Colon (tissue), 2 donors: Measurements from ENCODE around the gene PIP5K1C.

Source experiments
- FAIRE-seq: peaks from 2 replicates; lab custom pipeline; 2012; peaks lifted over from hg19 to GRCh38; lab: Jason Lieb, UNC
- donor health status: control.
- donor health status: control.

PIP5K1C gene

DNA sequence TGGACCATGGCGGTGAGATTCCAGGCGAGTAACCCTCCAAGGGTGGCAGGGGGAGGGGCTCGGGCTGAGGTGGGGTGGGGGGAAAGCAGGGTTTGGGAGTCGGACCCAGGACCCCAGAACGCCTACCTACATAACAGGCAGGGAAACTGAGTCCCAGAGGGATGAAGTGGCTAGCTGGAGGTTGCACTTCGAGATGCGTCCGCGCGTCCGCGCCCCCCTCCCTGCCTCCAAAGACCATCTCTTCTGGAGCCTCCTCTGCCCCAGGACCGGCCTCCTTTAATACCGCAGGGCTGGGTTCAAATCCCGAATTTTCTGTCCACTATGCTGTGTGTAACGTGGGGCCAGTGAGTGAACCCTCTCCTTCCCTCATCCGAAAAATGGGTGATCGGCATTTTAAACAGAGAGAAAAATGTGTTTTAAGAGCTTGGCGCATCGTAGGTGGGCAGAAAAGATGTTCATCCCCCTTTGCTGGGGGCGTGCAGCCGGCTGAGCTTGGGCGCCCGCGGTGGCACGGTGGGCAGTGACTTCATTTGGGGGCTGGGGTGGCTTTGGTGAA, 21.7 kb upstream of the PIP5K1C start:
- no peak for FAIRE-seq

DNA sequence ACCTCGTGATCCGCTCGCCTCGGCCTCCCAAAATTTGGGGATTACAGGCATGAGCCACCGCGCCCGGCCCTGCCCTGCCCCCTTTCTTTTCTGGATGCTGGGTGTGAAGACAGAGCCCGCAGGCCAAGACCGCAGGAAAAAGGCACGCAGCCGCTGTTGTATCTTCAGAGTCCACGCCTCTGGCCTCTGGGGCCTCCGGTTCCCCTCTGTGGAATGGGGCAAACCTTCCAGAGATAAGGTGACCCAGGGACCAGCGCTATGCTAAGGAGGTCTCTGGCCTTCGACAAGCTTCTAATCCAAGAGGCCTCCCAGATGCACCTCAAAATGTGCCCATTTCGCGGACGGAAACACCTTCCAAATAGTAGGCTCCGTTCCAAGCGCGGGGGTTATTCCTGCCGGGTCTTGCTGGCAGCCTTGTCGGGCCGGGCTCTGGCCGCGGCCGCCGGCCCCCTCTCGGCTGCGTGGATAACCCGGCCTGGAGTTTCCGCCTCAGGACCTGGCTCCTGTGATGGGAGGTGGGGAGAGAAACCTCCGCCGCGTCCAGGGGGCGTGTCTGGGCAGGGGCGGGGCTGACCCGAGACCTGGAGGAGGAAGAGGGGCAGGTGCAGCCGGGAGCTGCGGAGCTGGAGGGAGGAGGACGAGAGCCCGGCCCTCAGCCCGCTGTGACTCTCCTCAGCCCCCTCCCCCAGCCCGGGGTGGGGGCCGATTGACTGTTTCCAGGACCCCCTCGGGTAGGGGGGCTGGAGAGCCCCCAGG, 21.0 kb upstream of the PIP5K1C start:
- FAIRE-seq = no peak

DNA sequence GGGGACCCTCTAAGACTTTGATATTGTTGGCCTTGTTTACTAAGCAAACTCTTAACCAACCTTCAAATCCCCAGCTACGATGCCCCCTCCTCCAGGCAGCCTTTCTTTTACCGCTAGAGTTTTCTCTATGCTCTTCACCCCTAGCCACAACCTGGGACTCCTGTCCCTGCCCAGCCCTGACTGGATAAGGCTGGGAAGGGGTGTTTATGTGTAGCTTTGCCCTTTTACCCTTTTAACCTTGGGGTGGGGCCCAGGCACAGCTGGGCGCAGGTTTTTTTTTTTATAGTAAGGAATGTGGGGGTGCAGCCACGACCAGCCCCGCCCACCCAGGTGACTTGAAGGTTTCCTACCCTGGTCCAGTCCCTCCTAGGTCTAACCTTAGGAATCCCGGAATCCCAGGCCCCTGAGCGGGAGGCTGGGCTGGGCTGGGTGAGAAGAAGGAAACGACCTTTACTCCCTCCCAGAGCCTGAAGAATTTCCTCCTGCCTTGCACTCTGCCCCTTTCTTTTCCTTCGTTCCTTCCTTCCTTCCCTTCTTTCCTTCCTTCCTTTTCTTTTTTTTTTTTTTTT, 20.2 kb upstream of the PIP5K1C start:
- no peak for FAIRE-seq

DNA sequence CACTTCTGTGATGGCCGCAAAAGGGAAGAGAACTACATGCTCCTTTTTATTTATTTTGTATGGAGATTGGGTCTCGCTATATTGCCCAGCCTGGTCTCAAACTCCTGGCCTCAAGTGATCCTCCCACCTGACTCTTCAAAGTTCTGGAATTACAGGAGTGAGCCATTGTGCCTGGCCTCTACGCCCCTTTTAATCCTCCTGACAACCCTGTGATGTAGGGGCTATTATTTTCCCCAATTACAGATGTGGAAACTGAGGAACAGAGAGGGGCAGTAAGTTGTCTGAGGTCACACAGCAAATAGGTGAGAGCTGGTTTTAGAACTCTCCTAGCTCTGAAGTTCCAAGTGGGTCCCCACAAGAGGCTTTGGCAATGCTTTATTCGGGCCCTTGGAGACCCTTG, 19.6 kb upstream of the PIP5K1C start:
- no peak for FAIRE-seq

DNA sequence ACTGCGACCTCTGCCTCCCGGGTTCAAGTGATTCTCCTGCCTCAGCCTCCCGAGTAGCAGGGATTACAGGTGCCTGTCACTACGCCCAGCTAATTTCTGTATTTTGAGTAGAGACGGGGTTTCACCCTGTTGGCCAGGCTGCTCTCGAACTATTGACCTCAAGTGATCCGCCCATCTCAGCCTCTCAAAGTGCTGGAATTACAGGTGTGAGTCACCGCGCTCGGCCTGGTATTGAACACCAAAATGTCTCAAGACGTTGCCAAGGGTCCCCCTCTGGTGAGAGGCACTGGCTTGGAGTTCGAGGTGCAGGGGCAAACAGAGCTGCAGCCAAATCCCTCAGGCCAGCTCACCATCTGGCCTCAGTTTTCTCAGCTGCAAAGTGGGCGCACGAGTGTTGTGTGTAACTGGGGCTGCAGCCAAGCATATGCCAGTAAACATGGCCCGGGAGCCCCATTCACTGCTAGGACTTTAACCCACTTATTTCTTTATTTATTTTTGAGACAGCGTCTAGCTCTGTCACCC, 15.9 kb upstream of the PIP5K1C start:
- no peak for FAIRE-seq

DNA sequence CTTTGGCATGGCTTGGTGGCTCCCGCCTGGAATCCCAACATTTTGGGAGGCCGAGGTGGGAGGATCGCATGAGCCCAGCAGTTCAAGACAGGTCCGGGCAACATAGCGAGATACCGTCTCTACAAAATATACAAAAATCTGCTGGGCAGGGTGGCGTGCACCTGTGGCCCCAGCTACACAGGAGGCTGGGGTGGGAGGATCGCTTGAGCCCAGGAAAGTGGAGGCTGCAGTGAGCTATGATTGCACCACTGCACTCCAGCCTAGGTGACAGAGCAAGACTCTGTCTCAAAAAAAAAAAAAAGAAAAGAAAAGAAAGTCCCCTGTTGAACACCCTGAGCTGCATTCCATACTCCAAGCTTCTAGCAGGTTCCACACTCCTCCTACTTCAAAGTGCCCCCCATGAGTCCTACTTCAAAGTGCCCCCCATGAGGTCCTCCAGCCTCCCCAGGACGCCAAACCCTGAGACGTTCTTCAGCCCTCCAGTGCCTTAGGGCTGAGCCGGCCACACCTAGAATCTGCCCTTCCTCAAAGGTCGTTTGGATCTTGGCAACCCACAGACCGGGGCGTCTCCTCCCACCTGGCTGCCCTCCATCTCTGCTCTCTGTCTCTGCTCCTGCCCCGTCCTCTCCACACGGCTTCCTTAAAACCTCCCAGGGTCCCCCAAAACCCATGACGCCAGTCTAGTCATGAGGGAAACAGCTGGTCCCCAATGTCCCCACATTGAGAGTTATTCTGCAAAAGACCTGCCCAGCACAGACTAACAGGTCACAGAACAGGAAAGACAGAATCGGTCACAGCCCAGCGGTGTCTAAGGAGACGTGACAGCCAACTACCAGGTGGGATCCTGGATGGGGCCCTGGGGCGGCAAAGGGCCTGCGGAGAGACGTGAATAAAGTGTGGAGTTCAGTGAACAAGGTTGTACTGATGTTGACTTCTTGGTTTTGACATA, 12.7 kb upstream of the PIP5K1C start:
- FAIRE-seq = no peak

DNA sequence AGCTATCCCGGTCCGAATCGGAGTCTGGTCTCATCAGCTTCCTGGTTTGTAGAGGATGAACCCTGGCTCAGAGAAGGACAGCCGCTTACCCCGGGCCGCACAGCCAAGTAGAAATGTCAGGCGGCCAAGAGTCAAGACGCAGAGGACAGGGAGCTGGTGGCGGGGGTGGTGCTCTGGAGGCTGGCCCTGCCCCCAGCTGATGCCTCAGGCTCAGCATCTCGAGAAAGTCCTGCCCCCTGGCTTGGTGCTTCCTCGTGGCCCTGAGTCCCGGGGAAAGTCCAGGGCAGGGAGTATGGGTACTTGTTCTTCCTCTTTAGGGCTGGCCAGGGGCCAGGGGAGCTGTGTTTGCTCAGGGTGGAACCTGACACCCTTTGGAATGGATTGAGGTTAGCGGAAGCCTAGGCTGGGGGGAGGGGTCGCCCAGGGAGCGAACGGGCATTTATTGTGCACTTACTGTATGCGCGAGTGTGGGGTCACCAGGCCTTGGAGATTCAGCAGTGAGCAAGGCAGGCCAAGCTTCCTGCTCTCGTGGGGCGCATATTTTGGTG, 10.1 kb upstream of the PIP5K1C start:
- FAIRE-seq = no peak

DNA sequence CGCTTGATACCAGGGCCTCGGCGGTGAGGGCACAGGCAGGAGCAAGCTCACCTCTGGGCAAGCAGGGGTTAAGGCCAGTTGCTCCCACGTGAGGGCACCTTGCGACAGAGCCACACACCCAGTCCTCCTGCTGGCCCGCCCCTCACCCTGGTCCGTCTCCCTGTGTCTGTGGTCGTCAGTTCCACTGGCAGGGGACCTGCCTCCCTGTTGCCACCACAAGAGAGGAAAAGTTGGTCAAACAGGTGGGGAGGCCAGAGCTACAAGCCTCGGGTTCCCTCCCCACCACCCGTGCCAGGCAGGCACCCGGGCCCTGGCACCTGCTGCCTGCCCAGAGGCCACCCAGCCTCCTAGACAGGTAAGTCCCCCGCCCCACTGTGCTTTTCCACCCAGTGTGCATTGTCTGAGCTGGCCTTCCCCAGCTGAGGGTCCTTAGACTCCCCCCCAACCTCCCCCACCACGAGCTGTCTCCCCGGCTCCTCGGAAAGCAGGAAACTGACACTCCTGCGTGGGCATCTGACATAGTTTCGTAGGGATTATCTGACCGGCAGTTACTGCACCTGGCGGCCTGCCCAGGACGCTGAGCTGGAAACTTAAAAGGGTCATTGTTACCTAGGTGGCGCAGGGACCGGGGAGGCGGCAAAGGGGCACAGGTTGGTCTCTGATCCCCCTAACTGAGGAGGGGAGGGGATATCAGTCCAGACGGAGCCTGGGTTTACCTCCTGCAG, 8.1 kb upstream of the PIP5K1C start, which contains the start of gene TJP3:
TJP3 (plus strand) TSS at position 178 of the 725 bp plus-strand sequence. CDS start 20,049 bp downstream, outside the sequence.
- no peak for FAIRE-seq

DNA sequence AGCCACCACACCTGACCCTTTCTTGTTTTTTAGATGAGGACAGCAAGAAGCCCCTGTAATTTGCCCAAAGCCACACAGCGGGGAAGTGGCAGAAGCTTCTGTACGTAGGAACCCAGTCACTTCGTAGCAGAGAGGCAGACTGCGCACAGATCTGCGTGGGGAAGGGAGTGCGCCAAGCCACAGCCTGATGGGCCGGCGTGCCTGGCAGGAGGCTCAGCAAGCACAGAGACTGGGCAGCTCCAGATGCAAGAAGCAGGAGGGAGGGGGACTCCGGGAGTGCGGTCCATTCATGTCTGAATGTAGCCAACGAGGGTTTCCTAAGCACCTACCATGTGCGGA, 7.6 kb upstream of the PIP5K1C start:
- FAIRE-seq = no peak

DNA sequence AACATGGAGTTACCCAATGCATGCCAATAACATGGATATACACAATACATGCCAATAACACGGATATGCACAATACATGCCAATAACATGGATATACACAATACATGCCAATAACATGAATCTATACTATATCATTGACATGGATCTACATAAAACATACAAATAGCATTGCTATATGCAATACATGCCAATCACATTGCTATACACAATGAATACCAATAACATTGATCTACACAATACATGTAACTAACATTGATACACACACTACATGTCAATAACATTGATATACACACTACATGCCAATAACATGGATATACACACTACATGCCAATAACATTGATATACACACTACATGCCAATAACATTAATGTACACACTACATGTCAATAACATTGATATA, 932 bp upstream of the PIP5K1C start:
- no peak for FAIRE-seq

DNA sequence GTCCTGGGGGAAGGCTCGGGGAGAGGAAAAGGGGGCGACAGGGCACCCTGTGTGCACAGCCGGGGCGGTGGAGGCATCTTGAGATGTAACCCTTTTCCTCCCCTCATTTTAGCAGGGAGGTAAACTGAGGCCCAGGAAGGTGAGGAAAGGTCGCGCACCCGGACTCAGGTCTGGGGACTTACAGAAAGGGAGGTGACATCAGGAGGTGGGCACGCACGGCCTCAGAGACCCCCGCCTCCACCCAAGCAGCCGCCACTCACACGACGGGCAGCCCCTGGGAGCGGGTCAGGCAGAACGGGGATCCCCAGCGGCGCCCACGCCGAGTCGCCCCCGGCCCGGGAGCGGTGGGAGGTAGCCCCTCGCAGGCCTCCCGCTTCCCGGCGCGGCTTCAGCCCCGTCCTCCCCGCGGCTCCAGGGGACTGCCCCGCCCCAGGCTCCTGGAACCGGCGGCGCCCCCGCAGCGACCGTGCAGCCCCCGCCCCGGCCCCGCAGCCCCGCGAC, 477 bp downstream of the PIP5K1C start:
- FAIRE-seq = no peak

DNA sequence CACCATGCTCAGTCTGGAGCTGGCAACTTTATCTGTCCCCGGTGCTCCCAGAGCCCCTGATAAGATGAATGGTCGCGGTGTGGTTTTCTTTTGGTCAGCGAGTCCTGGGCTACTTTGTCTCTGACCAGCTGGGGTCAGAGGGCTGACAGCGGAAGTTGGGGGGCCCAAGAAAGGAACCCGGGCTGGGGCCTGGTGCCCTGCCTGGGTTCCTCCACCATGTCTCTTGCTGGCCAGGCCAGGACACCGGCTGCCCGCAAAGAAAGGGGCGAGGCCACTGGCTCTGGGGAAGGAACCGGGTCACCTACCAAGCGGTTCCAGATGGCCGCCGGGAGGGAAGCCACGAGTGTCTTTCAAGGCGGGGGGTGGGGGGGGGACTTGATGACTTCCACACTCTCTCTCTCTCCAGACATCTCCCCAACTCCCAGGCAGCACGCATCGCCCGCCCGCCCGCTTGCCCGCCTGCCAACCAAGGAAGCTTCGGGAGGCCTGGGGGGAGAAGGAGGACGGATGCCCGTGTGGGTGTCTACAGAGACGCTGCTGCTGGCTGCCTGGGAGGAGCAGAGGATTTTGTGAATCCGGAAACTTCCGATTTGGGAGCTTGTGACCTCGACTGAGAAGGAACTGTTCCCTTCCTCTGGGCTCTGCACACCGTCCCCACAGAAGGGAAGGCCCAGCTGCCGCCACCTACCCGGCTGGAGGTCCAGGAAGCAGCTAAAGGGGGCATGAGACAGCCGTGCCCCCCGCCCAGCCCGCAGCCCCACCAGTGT, 1.1 kb downstream of the PIP5K1C start:
- no peak for FAIRE-seq

DNA sequence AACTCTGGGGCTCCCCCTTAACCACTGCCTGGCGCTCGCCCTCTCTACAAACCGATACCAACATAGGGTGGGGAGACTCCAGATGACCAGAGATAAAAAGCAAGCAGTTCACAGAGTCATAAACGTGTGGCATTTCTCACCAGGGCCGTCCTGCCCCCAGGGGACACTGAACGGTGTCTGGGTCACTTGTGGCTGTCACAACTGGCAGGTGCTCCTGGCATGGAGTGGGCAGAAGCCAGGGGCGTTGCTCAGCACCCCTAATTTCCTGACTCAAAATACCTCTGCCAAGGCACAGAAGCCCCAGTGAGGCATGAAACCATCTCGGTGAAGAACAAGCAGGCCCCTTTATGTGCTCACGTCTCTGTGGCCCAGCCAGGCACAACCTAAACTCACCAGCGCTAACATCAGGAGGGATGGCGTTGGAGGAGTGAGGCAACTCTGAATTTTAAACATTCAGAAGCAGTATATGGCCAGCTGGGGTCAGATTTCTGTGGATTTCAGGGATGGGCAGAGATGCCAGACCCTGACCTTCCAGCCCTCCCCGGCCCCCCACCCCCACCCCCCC, 1.8 kb downstream of the PIP5K1C start:
- no peak for FAIRE-seq

DNA sequence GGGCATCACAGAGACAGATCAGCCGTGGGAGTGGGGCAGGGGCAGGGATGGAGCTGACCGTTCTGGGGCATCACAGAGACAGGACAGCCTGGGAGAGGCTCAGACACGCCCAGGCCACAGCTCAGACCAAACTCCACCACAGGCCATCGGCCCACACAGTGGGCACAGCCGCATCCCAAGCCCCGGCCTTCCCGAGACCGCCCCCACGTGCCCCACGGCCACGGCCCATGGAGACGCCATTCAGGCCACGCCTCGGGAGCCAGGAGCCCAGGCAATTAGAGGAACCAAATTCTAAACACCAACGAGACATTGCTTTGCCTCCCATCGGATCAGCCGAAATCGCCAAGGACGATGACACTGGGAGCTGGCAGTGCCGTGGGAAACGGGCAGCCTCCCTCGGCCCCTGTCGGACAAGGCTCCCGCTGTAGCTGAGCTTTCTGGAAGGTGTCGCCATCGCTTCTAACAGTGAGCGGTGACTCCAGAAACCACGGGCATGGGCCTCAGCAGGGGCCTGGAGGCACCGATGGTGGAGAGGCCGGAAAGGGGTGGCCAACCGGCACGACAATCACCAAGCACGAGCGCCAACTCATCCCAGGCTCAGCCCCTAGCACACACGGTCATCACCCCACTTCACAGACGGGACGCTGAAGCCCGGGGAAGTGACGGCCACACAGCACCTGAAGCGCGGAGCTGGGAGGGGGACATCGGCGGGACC, 2.4 kb downstream of the PIP5K1C start:
- FAIRE-seq = no peak

DNA sequence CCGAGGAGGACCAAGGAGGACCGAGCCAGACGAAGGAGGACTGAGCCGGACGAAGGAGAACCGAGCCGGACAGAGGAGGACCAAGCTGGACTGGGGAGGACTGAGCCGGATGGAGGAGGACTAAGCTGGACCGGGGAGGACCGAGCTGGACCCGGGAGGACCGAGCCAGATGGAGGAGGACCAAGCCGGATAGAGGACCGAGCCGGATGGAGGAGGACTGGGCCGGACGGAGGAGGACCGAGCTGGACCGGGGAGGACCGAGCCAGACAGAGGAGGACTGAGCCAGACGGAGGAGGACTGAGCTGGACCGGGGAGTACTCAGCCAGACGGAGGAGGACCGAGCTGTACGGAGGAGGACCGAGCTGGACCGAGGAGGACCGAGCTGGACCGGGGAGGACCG, 3.2 kb downstream of the PIP5K1C start:
- FAIRE-seq = no peak

DNA sequence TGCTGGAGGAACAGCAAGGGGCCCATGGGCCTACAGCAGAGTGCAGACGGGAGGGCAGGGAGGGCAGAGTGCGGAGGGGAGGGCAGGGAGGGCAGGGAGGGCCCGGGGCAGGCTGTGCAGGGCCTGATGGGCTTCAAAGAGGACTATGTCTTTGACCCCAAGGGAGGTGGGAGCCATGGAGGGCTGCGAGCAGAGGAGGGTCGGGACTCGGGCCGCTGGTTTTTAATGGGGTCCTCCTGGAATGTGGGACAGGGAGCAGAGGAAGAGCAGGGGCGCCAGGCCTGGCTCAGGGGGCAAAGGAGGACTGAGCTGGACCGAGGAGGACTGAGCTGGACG, 3.6 kb downstream of the PIP5K1C start:
- FAIRE-seq = no peak

DNA sequence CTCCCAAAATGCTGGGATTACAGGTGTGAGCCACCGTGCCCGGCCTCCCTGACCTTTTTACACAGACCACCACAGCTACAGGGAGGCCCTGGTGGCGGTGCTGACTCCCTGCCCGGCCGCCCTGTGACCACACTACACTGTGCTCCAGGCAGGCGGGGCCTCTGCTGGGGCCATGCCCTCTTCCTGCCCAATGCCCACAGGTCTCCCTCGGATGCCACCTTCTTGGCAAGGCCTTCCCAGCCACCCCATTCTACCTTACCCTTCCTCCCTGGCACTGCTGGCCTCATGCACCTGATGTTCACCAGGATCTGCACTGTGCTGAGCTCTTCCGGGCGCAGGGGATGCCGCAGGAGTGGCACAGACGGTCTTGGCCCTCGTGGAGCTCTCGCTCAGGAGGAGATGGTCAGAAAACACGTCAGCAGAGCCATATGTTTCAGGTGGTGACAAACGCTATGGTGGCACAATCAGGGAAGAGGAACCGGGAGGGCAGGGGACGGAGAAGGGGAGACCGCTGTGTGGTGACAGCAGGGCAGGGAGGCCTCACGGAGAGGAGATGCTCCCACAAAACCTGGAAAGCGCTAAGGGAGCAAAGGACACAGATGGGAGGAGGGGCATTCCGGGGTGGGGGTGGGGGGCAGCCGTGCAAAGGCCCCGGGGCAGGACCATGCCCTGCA, 4.1 kb downstream of the PIP5K1C start:
- no peak for FAIRE-seq

DNA sequence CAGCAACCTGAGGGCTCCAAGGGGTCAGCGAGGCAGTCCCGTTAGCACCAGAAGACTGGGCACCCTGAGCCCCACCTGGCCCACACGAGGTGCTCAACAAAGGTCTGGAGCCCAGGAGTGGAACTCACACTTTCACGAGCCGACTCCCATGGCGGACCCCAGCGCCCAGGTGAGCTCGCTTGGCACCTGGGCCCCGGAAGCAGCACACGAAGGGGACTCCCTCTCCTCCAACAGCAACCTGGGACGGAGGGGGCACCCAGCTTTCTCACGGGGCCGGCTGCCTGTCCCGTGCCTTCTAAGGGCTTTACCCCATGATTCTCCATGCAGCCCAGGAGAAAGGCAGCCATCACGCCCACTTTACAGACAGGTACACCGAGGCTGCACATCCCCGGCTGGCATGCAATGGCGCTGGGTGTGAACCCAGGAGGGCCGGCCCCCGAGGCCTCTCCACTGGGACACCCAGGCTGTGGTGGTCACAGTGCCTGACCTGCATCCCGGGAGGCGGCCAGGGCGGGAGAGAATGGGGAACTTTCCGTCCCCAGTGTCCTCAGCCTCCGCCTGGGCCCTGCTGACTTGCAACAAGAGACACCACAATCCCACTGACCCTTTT, 5.0 kb downstream of the PIP5K1C start:
- no peak for FAIRE-seq
